GM15510 (cell line): ENCODE measurements around the gene TNFSF15.

Experiments used
- POLR2A ChIP-seq: IDR thresholded peaks from 3 replicates; pipeline ENCODE4 v1.6.1; 2011; ENCODE audit warnings: borderline replicate concordance; ENCODE audit not compliant: insufficient read length; ENCODE audit errors: extremely low read depth

The TNFSF15 gene

DNA sequence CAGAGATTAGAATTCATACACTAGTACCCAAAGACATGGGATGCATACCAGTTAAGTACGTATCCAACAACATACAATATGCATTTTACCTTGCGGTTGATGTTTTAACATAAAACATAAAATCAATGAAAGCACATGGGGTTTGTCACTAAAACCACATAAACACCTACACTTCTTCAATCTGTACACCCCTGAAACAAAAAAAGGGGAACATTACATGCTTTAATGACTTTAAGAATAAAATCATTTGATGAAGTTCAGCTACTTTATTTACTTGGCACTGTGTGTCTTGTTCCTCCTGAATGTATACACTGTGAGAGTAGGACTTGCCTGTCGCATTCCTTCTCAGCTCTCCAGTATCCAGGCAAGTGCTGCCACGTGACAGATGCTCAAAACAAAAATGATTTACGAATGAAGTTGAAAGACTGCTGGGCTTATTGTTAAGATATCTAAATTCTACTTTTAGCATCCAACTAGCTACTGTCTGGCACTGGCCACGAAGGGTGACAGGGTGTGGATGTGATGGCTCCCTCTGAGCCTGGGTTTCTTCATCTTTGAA lies 21.0 kb downstream of the TNFSF15 start:
- TF ChIP-seq POLR2A = no peak

GRCh38 chr9:114782586-114782985 lies 23.3 kb downstream of the TNFSF15 start:
- TF ChIP-seq POLR2A = no peak

DNA sequence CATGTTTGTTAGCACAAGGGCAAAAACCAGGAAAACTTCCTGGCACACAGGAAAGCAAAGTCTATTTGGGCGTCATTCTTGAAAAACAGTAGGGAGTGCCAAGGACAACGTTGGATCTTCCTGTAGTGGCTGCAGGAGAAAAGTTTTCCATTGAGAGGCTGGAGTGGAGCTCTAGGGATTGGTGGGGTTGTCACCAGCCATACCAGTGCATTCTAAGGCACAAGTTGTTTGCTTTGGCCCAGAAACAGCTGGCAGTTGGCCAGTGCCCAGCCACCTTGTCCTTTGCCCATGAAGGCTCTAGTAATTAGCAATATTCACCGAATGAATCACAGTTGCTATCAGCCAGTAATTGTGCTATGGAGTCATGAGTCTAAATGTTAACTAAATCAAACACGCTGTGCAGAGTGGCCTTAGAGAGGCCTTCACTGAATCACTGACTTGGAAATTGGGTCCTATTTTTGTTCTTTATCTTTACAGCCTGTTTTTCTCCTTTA lies 26.4 kb downstream of the TNFSF15 start:
- TF ChIP-seq POLR2A = no peak

DNA sequence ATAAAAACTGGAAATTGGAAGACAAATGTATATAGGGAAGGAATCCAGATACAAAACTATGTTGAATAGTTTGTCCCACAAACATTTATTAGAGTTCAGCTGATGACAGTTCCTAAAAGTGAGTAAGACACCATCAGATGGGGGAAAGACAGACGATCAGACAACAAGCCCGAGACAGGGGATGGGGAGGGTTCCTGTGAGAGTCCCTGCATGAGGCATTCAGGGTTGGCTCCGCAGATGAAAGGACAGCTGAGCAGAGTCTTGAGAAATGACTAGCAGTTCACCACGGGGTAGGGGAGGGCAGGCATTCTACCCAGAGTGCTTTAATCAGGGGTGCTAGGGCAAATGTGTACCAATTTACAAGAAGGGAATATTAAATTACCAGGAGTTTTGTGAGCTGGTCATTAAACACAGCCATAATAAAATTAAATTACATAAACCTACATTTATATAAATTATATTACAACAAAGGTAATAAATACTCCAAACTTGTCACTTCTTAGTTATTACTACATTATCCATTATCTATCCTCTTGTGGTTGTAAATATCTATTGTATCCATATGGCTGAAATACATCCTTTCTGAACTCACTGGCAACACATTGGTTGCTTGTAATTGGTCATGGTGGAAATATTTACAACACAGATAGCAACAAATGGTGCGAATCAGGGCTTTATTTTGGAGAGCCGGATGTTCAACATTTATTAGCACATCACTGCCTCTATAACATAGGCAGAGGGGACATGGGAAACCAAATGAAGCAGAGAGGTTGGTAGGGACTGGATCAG lies 27.8 kb downstream of the TNFSF15 start:
- no peak for TF ChIP-seq POLR2A

DNA sequence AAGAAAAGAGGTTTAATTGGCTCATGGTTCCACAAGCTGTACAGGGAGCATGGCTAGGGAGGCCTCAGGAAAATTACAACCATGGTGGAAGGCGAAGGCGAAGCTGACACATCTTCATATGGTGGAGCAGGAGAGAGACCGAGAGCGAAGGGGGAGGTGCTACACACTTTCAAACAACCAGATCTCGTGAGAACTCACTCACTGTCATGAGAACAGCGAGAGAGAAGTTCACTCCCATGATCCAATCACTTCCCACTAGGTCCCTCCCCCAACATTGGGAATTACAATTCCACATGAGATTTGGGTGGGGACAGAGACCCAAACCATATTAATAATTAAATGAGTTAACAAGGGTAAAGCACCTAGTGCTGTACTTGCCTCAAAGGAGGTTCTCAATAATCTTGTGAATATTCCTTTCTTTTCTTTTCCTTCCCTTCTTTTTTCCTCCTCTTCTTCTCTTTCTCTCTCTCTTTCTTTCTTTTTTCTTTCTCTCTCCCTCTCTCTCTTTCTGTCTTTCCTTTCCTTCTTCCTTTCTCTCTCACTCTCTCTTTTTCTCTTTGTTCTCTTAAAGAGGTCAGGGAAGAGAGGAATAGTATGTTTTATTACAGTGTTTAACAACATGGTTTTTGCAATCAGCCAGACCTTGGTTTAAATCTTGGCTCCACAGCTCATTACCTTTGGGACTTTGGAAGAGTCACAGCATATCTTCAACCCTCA lies 29.0 kb downstream of the TNFSF15 start:
- TF ChIP-seq POLR2A = no peak

- TF ChIP-seq POLR2A = no peak
These were observed 29.9 kb downstream of the TNFSF15 start for GRCh38 chr9:114775981-114776380.

DNA sequence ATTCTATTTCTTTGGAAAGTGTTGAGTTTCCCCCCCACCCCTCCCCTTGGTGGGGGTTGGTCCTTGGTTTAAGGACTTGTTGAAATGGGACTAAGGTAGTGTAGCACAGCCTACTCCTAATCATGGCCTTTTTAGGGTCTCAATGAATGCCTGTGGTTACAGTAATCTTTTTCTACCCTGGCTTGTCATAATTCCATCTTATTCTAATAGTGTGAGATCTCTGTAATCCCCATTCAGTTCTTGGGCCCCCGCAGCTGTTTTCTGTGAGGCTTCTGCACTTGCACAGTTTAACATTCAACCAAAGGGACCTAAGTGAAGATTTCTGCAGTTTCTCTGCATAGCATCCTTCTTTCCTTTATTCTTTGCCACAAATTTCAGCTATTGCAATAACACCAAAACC lies 30.7 kb downstream of the TNFSF15 start:
- TF ChIP-seq POLR2A = no peak

DNA sequence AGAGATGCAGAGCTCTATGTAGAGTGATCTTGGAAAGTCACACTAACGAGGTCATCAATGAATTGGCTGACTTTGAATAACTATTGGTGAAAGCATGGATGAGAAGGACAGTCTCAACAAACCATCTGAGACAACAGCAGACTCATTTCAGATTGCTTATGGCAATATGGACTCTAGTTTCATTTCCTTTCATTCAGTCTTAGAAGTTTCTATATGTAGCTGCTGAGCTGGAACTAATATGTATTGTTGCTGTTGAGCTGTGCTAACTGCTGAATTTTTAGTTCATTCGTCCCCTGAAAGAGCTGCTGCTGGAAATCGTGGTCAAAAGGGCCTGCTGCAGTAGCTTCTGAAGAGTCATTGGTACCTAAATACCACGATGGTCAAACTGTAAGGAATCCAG lies 31.3 kb downstream of the TNFSF15 start:
- TF ChIP-seq POLR2A = no peak

GRCh38 chr9:114771889-114772288 lies 34.0 kb downstream of the TNFSF15 start:
- no peak for TF ChIP-seq POLR2A

- TF ChIP-seq POLR2A = no peak
These were observed 34.8 kb downstream of the TNFSF15 start for GRCh38 chr9:114770991-114771390.

- no peak for TF ChIP-seq POLR2A
These were observed 36.2 kb downstream of the TNFSF15 start for GRCh38 chr9:114769624-114770023.

- no peak for TF ChIP-seq POLR2A
These were observed 42.6 kb downstream of the TNFSF15 start for GRCh38 chr9:114763220-114763619.

- TF ChIP-seq POLR2A = no peak
These were observed 44.3 kb downstream of the TNFSF15 start for GRCh38 chr9:114761523-114761922.

DNA sequence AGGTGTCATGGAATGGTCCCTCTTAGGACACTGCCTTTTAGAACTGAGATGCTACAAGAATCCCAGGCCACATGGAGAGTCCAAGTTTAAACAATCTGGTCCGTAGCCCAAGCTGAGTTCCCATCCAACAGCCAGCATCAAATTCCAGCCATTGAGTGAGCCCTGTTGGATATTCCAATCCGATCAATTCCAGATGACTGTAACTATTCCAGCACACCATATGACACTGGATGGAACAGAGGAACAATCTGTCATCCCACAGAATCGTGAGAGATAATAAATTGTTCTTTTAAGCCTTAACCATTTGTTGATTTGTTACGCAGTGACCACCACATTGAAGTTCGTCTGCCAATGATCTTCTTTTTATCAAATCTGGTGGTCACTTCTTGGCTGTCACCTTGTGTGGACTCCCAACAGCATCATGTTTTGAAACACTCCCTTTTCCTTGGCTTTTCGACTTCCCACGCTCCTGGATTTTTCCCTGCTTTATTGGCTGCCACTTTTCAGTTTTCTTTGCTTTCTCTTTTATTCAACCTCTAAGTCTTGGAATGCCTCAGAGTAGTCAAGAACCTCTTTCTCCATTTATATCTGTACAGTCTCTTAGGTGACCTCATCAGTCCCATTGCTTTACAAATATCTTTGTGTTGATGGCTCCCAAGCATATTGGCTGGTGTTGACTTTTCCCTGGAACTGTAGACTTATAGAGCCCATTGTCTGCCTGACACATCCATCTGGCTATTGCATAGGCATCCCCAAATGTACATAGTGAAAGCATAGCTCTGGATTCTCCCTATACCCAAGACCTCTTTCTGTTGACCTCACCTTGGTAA lies 46.1 kb downstream of the TNFSF15 start:
- TF ChIP-seq POLR2A = no peak

GRCh38 chr9:114757984-114758383 lies 47.9 kb downstream of the TNFSF15 start:
- TF ChIP-seq POLR2A = no peak

DNA sequence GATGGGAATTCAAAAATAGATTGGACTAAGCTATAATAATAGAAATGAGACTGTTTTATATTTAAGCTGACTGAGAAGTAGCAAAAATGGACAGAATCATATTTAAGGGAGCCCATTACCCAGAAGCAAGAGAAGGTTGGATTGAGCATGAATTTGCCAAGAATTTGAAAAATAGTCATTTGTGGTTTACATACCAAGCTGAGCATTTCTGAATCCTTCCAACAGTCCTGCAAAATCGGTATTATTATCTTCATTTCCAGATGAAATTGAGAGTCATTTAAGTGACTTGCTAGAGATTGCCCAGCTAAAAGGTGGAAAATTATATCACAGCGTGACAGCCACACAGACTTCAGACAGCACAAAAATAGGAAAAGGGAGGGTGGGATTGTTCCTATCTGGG lies 48.4 kb downstream of the TNFSF15 start:
- TF ChIP-seq POLR2A = no peak

DNA sequence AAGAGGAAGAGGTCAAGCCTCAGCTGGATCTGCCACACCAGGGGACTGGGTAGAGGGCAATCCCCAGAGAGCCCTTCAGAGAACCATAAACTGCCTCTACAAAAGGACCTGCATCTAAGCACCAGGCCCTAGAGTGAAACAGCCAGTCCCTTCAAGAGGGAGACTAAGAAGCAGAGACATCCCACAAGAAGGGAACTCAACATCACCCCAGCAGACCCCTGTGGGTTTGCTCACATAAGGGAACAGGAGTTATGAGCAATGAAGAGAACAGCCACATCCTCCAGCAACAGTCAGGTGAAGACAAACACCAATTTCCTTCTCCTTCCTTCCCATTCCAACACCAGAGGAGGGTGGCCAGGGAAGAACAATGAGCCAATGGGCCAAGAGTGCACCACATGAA lies 48.9 kb downstream of the TNFSF15 start:
- TF ChIP-seq POLR2A = no peak
